Hypothalamus (tissue), 51 donors: ENCODE data around the gene VRK1.
"Not testable (repeated sequence)": the region's sequence is repeated elsewhere in the genome, so short reads cannot be mapped to it uniquely, and the experiment has no call there.

Source experiments
- DNase-seq, 51 donors: peaks; one replicate each; lab custom pipeline; 2025; lab: John Stamatoyannopoulos, UW

VRK1 gene, protein sequence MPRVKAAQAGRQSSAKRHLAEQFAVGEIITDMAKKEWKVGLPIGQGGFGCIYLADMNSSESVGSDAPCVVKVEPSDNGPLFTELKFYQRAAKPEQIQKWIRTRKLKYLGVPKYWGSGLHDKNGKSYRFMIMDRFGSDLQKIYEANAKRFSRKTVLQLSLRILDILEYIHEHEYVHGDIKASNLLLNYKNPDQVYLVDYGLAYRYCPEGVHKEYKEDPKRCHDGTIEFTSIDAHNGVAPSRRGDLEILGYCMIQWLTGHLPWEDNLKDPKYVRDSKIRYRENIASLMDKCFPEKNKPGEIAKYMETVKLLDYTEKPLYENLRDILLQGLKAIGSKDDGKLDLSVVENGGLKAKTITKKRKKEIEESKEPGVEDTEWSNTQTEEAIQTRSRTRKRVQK

DNA sequence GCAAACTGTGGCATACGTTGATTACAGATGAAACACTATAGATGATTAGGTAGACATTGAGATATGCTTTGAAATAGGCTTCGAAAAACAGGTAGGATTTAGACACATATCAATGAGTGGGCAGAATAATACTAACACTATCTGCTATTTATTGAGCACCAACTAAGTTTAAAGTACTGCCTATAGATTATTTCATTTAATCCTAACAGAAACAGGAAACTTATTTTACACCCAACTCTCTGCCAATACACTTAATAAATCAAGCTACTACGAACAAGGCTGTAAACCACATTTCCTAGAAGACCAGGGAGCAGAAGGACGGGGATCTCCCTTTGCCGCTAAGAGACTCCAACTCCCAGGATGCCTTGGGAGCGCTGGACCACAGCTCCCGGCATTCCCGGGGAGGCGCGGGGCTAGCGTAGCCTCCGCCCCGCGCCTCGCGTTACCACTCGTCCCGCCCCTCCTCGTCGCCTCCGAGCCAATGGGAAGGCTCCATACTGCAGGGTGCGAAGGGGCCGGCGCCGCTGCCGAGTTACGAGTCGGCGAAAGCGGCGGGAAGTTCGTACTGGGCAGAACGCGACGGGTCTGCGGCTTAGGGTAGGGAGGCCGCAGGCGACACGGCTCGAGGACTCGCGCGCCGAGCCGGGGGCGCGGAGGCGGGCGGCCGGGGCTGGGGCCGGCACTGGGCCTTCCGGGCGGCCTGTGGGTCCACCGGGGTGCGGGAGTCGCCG is at the start of gene VRK1:
VRK1 (plus strand) TSS at position 532 of the 731 bp plus-strand sequence. CDS start 36,090 bp downstream, outside the sequence.
- peak; percentile 56 to 99 (median 93) for DNase-seq

GRCh38 chr14:96747608-96748007 is 49.6 kb upstream of the VRK1 start:
- DNase-seq: no peak

DNA sequence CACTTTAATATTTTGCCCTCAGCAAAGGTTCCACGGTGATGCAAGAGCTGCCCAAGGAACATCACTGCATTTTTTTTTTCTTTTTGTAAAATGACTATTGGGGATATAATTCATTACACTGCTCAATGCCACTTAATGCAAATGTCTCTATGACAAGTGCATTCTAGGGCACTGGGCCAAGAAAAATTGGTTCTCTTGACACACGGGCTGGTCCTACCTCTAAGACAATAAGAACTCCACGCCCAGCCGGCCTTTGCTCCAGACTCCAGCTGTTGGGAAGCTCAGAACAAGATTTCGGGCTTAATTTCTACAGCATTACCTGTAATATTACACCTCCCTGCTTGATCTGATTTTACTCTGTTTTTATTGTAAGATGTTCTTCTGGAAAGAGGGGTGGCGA is 48.8 kb upstream of the VRK1 start:
- no peak for DNase-seq

DNA sequence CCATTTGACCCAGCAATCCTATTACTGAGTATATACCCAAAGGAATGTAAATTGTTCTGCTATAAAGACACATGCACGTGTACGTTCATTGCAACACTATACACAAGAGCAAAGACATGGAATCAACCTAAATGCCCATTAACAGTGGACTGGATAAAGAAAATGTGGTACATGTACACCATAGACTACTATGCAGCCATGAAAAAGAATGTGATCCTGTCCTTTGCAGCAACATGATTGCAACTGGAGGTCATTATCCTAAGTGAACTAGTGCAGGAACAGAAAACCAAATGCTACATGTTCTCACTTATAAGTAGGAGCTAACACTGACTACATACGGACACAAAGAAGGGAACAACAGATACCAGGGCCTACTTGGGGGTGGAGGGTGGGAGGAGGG is 45.7 kb upstream of the VRK1 start:
- DNase-seq: no peak

DNA sequence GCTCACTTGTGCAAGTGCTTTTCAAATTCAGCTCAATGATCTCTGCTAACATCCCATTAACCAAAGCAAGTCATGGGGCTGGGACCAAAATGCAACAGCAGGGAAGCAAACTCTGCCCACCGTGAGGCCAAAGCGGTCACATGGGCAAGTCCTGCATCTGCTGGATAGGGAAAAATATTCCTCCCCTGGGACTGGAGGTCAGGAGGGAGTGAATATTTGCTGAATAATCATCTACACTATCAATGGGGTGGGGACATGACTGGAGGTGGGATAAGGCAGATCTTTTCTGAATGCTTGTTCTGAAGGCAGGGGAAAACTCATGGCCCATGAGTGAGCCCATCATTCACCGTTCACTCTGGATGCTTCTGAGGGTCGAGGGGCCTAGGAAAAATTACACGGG is 45.1 kb upstream of the VRK1 start:
- DNase-seq: no peak

- DNase-seq: no peak
These were observed 44.6 kb upstream of the VRK1 start for GRCh38 chr14:96752594-96752993.

- no peak for DNase-seq
These were observed 42.9 kb upstream of the VRK1 start for GRCh38 chr14:96754162-96754844.

GRCh38 chr14:96754845-96755184 is 42.4 kb upstream of the VRK1 start:
- DNase-seq: peak in 12 of 51 donors; percentile 0 to 40 (median 16)

DNA sequence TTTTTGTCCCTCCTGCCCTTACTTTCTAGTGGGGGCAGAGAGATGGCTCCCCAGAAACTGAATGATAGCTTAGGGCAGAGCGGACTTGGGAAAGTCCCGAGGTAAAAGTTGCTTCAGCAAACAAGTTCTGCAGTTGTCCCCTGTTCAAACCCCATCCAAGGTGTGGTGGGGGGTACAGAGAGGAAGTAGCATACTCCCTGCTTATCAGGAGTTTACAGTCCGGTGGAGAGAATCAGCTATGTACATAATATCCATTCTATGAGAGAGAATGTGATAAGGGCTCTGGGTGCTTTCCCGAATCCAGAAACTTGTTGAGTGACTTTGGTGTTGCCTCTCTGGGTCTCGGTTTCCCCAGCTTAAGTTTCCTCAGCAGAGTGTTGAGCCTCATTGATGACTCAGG is 40.4 kb upstream of the VRK1 start:
- no peak for DNase-seq

DNA sequence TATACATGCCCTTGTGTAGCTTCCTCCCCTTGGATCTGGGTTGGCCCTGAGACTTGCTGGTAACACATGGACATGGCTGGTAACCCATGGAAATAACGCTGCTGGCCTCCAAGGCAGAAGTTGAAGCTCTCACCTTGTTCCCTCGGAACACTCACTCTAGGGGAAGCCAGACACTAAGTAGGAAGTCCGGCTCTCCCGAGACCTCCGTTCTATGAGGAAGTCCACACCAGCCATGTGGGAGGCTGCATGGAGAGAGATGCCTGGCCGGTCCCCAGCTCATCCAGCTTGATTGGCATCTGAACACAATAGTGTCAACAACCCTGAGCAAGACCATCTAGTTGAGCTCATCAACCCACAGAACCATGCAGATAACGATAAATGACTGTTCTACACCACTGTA is 39.7 kb upstream of the VRK1 start:
- DNase-seq: no peak

DNA sequence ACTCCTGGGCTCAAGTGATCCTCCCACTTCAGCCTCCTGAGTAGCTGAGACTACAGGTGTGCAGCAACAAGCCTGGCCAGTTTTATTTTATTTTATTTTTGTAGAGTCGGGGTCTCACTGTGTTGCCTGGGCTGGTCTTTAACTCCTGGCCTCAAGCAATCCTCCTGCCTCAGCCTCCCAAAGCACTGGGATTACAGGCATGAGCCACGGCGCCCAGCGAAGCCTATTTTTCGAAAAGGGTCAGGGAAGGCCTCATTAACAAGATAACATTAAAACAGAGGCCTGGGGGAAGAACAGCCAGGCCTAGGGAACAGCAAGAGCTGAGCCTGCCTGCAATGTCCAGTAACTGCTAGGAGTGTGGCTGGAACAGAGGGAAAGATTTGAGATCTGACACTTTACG is 36.1 kb upstream of the VRK1 start:
- no peak for DNase-seq

DNA sequence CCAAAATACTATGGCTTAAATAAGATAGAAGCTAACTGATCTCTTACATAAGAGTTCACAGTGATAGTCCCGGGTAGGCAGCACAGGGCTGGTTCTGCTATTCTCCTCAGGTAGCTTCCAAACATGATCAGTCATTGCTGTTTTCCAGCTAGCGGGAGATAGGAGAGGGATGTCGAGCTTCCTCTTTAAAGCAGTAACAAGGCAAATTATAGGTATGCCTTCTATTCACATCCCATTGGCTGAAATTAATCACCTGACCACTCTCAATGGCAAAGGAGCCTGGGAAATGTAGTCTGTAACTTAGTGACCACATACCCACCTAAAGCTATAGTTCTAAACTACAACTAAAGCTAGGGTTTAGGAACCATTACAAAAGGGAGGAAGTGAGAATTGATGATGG is 34.5 kb upstream of the VRK1 start:
- peak in 5 of 51 donors; percentile 2 to 37 (median 7) for DNase-seq

- DNase-seq: no peak
These were observed 33.2 kb upstream of the VRK1 start for GRCh38 chr14:96764012-96764411.

GRCh38 chr14:96765205-96765604 is 32.0 kb upstream of the VRK1 start:
- not testable (repeated sequence) for DNase-seq

GRCh38 chr14:96772929-96773328 is 24.3 kb upstream of the VRK1 start:
- no peak for DNase-seq

- DNase-seq: no peak
These were observed 20.4 kb upstream of the VRK1 start for GRCh38 chr14:96776791-96777190.

DNA sequence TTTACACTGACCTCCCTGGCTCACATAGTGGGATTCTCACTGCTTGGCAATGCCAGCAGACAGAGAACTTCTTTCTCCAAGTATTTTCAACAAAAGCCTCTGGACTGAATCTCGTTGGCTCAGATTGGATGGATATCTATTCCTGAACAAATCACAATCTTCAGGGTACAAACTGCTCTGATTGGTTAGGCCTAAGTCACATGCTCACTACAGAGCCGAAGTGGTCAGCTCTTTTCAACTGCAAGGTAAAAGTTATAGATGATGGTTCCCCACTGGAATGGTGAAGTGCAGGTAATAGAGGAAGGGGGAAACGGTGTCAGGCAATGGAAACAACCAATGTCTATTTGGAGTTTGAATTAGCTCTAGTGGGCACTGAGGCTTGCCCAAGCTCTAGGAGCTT is 16.7 kb upstream of the VRK1 start:
- DNase-seq: no peak

- no peak for DNase-seq
These were observed 15.8 kb upstream of the VRK1 start for GRCh38 chr14:96781371-96781770.

GRCh38 chr14:96782436-96782835 is 14.7 kb upstream of the VRK1 start:
- DNase-seq: no peak

DNA sequence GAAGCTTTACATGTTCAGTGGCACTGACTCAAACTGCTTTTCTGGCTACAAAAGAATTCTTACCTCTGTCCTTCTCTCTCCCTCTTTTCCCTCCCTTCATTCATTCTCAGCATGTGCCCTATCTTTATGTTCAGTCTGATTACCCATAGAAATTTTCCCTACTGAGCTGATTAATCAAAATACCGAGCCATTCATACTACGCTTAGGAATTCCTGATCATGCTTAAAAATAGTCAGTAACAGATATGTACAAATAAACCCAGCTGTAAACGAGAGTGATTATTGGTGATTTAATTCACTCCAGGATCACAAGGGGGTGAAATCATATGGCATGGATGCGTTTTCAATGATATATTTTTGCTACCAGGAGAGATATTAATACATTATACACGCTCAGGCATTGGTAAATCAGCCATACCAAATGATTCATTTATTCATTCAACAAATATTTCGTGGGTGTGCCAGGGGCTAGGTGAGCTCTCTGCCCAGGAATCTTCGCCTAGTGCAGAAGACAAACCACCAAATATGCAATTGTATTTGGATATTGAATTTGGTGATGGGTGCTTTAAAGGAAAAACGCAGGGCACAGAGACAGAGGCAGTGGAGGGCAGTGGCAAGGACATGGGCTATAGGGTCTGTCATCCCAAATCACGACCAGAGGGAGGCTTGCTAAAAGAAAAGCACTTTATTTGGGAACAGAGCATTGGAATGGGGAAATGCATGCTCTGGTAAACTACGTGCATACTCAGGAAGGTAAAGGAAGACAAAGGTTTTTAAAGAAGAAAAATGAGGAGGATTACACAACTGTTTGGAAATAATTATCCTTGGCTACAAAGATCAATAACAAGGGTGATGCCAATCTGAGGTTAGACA is 13.9 kb upstream of the VRK1 start:
- no peak for DNase-seq

- DNase-seq: peak in 2 of 51 donors; percentile 4 to 7
These were observed 13.3 kb upstream of the VRK1 start for GRCh38 chr14:96783915-96784224.
